Measurements from ENCODE around the gene AGAP1. TPM values are rescaled to one million over a fixed set of nuclear protein-coding genes. Genes with fewer than 3 reads are reported as not detected.

Gene AGAP1
- polyA plus RNA-seq, 1 donor from 2014 or later = 17.4 TPM

- H3K4me2 ChIP-seq (ENCODE audit: low read length) = no peak overlapping the region
- no peak overlapping the region for H3K9ac ChIP-seq (ENCODE audit: low read length)
- H3K9me2 ChIP-seq (ENCODE audit: insufficient read depth, low read length) = no peaks in the 10 kb centered on the region
- H3K9me3 ChIP-seq (ENCODE audit: low read length) = no peaks in the 10 kb centered on the region
- no peak overlapping the region for H3K27ac ChIP-seq (ENCODE audit: low read length)
- no peaks in the 10 kb centered on the region for H3F3A ChIP-seq (ENCODE audit: insufficient read depth, low read length, poor library complexity, severe bottlenecking)
- H4K20me1 ChIP-seq (ENCODE audit: insufficient read depth) = no peaks in the 10 kb centered on the region
- H3K4me3 ChIP-seq (ENCODE audit: low read length) = no peak overlapping the region
- no peaks in the 10 kb centered on the region for H3K36me3 ChIP-seq (ENCODE audit: insufficient read depth, low read length)
- H3K27me3 ChIP-seq (ENCODE audit: insufficient read depth, low read depth, low read length) = no peaks in the 10 kb centered on the region
- no peak overlapping the region for H2AFZ ChIP-seq (ENCODE audit: low read depth, low read length)
- TF ChIP-seq EP300 (conservative IDR thresholded peaks at IDR 0.05; ENCODE audit: poor library complexity, severe bottlenecking) = no peak
- no peak for TF ChIP-seq REST (IDR thresholded peaks at IDR 0.05; ENCODE audit: borderline replicate concordance)
- TF ChIP-seq TAF1 (IDR thresholded peaks at IDR 0.05; ENCODE audit: low read depth) = no peak
- TF ChIP-seq RAD21 (conservative IDR thresholded peaks at IDR 0.05) = no peak
- no peak for TF ChIP-seq POLR2AphosphoS5 (IDR thresholded peaks at IDR 0.05)
- TF ChIP-seq EZH2 (IDR thresholded peaks at IDR 0.05; ENCODE audit: borderline replicate concordance, insufficient read depth, low read length, poor library complexity, severe bottlenecking) = no peak
- no peak for TF ChIP-seq CTCF (IDR thresholded peaks at IDR 0.05; ENCODE audit: poor library complexity, severe bottlenecking)
- TF ChIP-seq SMC3 (conservative IDR thresholded peaks at IDR 0.05; ENCODE audit: poor library complexity) = no peak
- TF ChIP-seq MXI1 (conservative IDR thresholded peaks at IDR 0.05; ENCODE audit: poor library complexity, severe bottlenecking) = no peak
- H3K79me2 ChIP-seq (replicated peaks; ENCODE audit: insufficient read depth, low read length) = peaks cover 38% of the 10 kb centered on the region
Measured at GRCh38 chr2:235688511-235689426, 194.9 kb downstream of the AGAP1 start.

GRCh38 chr2:235689427-235689853 is 195.6 kb downstream of the AGAP1 start:
- TF ChIP-seq MXI1 (conservative IDR thresholded peaks at IDR 0.05; ENCODE audit: poor library complexity, severe bottlenecking) = no peak
- no peak for TF ChIP-seq TAF1 (IDR thresholded peaks at IDR 0.05; ENCODE audit: low read depth)
- no peak for TF ChIP-seq CTCF (IDR thresholded peaks at IDR 0.05; ENCODE audit: poor library complexity, severe bottlenecking)
- TF ChIP-seq POLR2AphosphoS5 (IDR thresholded peaks at IDR 0.05) = no peak
- no peak for TF ChIP-seq RAD21 (conservative IDR thresholded peaks at IDR 0.05)
- no peak for TF ChIP-seq EP300 (conservative IDR thresholded peaks at IDR 0.05; ENCODE audit: poor library complexity, severe bottlenecking)
- TF ChIP-seq REST (IDR thresholded peaks at IDR 0.05; ENCODE audit: borderline replicate concordance) = no peak
- TF ChIP-seq SMC3 (conservative IDR thresholded peaks at IDR 0.05; ENCODE audit: poor library complexity) = no peak
- no peak for TF ChIP-seq EZH2 (IDR thresholded peaks at IDR 0.05; ENCODE audit: borderline replicate concordance, insufficient read depth, low read length, poor library complexity, severe bottlenecking)
- Histone ChIP-seq H3K9ac (ENCODE audit: low read length) (no peak overlapping the region), H3K27ac (ENCODE audit: low read length) (no peak overlapping the region)

More at GRCh38 chr2:235689427-235689853, 195.6 kb downstream of the AGAP1 start:
- Histone ChIP-seq H3K79me2 (replicated peaks; ENCODE audit: insufficient read depth, low read length) (peaks cover 38% of the 10 kb centered on the region), H3K4me2 (ENCODE audit: low read length) (no peak overlapping the region), H3K27me3 (ENCODE audit: insufficient read depth, low read depth, low read length) (no peaks in the 10 kb centered on the region), H2AFZ (ENCODE audit: low read depth, low read length) (no peak overlapping the region), H3K9me2 (ENCODE audit: insufficient read depth, low read length) (no peaks in the 10 kb centered on the region), H3K9me3 (ENCODE audit: low read length) (no peaks in the 10 kb centered on the region), H3K36me3 (ENCODE audit: insufficient read depth, low read length) (no peaks in the 10 kb centered on the region), H3F3A (ENCODE audit: insufficient read depth, low read length, poor library complexity, severe bottlenecking) (no peaks in the 10 kb centered on the region), H3K4me3 (ENCODE audit: low read length) (no peak overlapping the region), H4K20me1 (ENCODE audit: insufficient read depth) (no peaks in the 10 kb centered on the region)

Measured in neural cell (in vitro differentiated cells).